Stimulated activated CD8-positive, alpha-beta memory T cell treated with anti-CD3 and anti-CD28 coated beads, Interleukin-4, amount 100 ng/mL, for 4 hours (primary cell): ENCODE data around the gene DLG2.

ENCODE experiments used
- DNase-seq, 2 donors: peaks; one replicate each; pipeline ENCODE4 v3.0.0-alpha.2; 2020; ENCODE audit warnings: low read depth in 2 of 2, low spot score in 1 of 2

DLG2 gene

GRCh38 chr11:84145616-84146185, 1481.4 kb downstream of the DLG2 start:
- DNase-seq = no peak

GRCh38 chr11:84144531-84144930, 1482.6 kb downstream of the DLG2 start:
- no peak for DNase-seq

DNA sequence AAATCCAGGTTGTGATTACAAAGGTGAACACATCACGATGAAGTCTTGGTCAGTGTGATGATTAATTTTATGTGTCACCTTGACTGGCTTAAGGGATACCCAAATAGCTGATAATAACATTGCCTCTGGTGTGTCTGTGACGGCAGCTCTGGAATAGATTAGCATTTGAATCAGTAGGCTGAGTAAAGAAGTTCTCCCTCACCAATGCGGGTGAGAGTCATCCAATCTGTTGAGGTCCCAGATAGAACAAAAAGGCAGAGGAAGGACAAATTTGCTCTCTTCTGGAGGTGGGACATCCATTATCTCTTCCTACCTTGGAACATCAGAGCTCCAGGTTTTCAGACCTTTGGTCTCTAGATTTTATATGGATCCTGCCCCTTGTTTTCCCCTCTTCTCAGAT, 1484.7 kb downstream of the DLG2 start:
- DNase-seq = no peak

- no peak for DNase-seq
These were observed 1486.6 kb downstream of the DLG2 start for GRCh38 chr11:84140386-84141169.

DNA sequence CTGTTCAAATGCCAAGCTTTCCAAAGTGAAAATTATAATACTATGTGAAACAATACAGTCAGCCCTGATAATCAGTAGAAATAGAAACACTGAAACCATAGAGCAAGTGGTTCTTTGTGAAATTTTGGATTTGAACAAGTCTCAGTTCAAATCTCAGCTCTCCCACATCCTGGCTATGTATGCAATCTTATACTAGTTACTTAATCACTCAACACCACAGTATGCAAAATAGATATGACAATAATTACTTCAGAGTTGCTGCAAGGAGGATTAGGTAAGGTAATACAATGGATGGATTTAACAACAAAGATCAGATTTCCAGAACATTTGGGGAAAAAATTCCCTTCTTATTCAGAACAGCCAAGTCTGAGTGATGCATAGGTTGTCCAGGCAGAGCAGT, 1489.2 kb downstream of the DLG2 start:
- no peak for DNase-seq

DNA sequence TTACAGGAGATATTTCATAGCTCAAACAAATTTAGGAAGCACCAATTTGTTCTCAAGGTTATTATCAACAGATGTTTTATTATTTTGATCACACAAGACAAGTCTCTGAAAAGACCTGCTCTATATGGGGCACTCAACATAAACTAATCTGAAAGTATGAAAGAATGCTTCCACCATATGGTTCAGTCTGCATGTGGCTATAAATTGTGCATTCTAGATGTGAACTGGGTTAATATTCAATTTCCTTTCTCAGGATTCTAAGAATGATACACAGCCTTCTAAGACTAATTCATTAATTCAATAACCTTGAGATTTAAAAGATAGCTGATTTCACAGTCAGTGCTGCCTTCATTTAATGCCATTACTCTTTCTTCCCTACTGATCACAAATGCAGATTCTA, 1489.6 kb downstream of the DLG2 start:
- no peak for DNase-seq

- no peak for DNase-seq
These were observed 1490.2 kb downstream of the DLG2 start for GRCh38 chr11:84136926-84137325.

GRCh38 chr11:84130646-84131427, 1496.3 kb downstream of the DLG2 start:
- no peak for DNase-seq

- no peak for DNase-seq
These were observed 1497.1 kb downstream of the DLG2 start for GRCh38 chr11:84129961-84130576.

- no peak for DNase-seq
These were observed 1498.3 kb downstream of the DLG2 start for GRCh38 chr11:84128840-84129239.

DNA sequence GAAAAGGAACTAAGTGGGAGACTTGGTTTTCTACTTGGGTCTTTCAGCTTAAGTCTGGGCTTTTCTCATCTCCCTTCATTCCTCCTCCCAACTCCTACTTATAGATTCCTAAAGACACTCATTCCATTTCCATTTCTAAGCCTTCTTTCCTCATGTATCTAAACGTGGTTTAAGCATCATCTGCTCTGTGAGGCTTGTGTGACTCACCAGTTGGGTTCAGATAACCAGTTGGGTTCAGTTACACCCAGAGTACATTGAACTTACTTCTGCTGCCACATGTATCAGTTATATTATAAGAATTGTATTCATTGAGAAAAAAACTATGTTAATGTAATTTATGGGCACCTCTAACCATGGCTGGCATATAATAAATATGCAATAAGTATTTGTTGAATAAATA, 1509.8 kb downstream of the DLG2 start:
- DNase-seq = no peak

DNA sequence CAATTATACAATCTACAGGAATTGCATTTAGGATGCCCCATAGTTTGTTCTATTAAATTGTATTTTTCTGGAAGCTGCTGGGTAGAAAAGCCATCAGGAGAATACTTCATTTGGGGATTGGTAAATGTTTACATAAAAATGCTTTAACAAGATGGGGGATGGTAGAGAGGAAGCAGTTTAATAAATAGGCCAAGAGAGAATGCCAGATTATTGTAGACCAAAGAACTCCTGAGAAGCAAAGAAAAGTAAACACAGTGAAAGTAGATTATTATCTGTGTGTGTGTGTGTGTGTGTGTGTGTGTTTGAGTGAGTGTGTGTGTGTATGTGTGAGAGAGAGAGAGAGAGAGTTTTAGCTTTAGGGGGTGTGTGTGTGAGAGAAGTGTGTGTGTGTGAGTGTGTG, 1520.6 kb downstream of the DLG2 start:
- no peak for DNase-seq

DNA sequence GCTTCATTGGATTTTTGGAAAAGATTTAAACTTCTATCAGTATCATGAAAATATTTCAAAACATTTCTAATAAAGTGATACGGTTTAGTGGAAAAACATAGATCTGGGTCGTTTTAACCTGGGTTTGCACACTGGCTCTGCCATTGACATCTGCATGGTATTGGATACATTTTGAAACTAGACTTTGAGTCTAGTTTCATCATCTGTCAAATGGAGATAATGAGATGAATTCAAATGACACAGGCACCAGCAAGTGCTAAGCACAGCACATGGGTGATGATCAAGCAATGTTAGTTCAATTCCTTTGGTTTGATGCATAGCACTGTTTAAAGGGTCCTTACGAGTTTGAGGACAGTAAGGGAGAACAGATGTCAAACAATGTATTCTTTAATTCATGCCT, 1522.0 kb downstream of the DLG2 start:
- DNase-seq = no peak

GRCh38 chr11:84103096-84103495, 1524.0 kb downstream of the DLG2 start:
- no peak for DNase-seq

DNA sequence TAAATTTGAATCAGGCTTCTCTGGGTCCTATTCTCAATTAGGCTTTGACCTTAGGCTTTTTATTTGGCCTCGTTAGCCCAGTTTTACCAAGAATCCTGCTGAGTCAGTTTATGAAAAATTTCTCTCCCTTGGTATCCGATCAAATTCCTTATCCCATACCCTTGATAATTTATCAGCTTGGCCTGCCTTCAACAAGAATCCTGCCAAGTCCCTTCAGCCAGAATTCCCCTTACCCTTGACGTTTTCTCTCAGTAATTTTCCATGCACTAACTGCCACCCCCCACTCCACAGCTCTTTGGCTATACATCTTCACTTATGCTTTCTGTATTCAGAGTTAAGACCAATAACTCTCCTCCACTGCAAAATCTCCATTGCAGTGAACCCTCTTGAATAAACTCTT, 1530.0 kb downstream of the DLG2 start:
- no peak for DNase-seq

- no peak for DNase-seq
These were observed 1535.7 kb downstream of the DLG2 start for GRCh38 chr11:84091212-84091986.

DNA sequence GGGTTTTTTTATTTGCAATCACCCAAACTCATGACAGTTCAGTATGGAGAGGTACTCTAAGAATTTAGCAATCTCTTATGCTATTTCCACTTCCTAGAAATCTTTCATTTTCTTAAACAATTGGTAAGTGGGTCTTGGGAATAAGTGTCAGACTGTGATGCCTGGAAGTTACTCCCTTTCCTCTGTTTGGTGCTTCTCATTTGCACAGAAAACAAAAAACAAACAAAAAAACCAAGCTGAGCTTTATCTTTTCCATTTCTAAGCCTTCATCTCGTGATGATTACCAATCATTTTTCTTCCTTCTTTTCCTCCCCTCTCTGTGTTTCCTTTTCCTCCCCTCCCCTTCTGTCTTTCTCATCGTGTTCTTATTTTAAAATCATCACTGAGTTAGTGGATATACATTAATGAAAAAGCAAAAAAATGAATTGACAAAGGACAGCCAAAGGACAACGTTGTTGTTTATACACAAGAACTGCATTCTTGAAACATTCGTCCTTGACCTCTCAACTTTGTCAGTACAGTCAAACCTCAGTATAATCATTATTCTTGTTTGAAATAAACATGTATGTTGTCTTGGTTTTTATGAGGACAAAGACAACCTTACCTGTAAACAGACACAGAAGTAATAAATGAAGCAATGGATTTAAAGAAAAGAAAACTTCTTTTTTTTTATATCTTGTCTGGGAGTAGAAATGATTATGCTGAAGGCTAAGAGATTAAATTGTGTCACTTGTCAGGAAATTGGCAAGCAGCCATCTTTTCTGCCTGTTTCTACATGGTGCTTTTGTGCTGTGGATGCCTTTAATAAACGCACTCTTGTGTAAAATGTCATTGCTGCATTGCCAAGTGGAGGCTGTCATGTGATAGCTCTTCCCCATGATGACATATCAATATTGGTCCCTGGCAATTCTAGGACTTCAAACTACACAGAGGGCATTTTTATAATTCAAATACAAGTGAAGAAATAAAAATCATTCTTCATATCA, 1537.8 kb downstream of the DLG2 start:
- no peak for DNase-seq

DNA sequence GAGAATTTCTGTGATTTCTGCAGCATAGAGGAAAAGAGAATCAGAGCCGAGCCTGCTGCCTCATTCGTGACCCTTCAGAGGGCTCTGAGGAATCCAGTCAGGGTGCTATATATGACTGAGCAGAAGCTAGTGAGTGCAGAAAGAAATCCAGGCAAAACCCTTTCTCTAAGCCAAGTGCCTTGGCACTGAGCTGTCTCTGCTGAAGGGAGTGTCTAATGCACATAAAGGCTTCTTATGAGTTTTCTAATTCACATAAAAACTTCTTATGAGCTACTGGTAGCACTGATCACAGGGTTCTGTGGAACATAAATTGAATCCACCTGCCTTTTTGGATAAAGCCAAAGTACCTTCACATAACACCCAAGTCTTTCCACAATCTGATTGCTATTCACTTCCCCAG, 1555.3 kb downstream of the DLG2 start:
- no peak for DNase-seq

DNA sequence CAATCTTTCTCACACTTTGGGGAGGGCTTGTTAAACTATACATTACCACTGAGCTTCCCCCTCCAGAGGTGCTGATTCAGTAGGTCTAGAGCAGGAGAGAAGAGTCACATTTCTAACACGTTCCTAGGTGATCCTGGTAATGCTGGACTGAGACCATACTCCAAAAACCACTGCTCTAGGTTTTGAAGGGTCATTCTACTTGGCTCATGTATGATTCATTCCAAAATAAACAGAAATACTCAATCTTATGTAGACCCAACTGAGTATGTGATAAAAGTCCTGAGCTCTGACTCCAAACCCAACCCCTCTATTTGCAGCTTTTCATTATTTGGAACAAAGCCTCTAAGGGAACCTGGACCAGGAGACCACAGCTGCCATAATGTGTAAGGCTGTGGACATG, 1558.1 kb downstream of the DLG2 start:
- no peak for DNase-seq

- no peak for DNase-seq
These were observed 1565.4 kb downstream of the DLG2 start for GRCh38 chr11:84061726-84062125.
